NCI-H1436 (cell line): Measurements from ENCODE around the gene IGHMBP2.

Experiments used
- DNase-seq: peaks from one replicate; lab custom pipeline; 2025; lab: John Stamatoyannopoulos, UW

Gene IGHMBP2

DNA sequence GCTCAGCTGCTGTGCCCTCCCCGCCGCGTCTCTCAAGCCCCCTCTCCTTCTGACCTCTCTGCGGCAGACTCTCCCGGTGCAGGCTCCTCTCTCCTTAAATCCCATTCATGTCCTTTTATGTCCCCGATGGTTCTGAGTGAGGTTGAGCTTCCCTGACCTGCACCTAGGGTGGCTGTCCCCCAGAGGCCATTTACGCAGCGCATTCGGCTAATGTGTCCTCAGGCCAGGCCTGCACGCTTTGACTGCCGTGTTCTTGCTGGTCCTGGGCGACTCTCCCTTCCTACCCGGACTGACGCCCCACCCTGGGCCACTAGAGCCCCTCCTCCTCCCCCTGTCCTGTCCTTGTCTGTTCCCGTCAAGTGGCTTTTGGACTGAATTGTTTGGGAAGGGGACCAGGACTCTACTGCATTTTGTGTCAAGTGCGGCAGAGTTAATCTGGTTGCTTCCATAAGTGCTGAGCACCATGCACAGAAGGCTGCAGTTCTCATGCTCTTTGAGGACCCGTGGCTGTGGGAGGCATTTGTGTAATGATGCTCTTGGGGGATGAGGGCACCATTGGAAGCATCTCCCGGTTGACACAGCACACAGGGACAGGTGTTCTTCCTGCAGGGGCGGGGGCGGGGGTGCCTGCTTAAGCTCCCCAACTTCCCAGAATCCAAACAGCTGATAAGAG lies 37.1 kb downstream of the IGHMBP2 start:
- DNase-seq = no peak

DNA sequence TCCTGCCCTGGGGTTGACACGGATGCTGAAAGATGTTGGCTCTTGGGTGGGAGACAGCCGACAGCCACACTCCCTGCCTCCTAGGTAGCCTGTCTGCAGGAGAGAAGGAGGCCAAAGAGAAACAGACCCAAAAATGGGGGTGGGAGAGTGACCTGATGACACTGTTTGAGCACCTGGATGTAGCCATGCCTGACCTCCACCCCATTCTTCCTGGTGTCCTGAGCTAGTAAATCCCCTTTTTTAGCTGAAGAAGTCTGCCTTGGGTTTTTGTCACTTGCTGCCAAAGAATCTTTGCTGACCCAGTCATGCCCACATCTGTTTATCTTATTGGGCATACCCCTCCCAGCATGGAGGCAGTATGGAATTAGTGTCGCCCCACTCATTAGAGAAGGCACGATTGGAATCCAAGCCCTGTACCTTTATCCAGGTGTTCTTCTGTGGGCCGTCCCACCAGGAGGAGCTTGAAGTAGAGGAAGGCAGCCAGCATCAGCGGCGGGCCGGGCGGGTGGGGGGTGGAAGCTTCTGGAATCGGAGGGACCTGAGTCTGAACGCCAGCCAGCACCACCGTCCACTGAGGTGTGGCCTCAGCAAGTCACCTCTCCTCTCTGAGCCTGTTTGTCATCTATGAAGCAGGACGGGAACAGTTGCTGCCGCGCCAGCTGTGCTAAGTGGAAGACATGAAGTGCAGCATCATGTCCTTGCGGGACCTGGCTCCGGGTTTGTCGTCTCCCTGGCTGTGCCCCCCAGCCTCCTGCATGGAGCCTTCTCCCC lies 37.8 kb downstream of the IGHMBP2 start:
- DNase-seq = no peak

DNA sequence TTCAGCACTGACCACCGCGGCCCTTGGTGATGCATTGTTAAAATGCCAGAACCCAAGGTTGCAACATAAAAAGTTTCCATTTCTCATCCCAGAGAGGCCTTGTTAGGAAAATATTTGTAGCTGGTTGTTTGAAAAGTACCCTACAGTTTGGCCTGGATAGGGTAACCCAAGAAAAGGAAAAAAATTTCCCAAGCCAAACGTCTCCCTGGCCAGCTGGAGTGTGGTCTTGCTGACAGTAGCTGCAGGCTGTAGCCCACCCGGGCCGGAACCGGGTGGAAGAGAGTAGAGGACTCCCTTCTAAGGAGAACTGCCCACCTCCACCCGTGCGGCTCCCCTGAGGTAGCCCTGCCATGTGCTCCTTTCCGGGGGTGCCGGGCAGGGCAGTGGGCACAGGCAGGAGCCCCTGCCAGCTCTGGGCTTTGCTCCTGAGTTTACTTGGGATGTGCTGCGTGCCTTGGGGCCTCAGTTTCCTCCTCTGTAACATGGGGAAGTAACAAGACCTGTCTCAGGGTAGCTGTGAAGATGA lies 38.5 kb downstream of the IGHMBP2 start:
- no peak for DNase-seq

DNA sequence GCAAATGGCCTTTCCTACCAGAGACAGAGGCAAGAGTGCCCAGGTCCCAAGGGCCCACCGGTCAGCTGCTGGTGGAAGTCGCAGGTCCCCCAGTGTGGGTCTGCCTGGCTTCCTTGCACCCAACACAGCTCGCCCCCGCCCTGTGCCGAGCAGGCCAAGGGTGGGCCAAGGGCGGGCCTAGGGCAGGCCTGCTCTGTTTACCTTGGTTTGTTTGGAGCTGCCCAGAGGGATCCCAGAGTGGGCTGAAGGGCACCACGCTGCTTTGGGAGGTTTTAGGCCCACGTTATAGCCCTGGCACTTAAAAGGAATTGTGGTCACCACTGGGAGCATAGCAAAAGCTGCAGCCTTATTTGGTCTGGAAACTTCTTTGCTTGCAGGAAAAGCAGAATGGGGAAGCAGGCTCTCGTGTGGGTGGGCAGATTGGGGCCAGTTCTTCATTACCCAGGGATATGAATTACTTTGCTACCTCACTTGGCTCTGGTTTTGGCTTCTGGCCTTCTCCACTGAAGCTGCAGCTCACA lies 39.1 kb downstream of the IGHMBP2 start:
- DNase-seq = no peak

DNA sequence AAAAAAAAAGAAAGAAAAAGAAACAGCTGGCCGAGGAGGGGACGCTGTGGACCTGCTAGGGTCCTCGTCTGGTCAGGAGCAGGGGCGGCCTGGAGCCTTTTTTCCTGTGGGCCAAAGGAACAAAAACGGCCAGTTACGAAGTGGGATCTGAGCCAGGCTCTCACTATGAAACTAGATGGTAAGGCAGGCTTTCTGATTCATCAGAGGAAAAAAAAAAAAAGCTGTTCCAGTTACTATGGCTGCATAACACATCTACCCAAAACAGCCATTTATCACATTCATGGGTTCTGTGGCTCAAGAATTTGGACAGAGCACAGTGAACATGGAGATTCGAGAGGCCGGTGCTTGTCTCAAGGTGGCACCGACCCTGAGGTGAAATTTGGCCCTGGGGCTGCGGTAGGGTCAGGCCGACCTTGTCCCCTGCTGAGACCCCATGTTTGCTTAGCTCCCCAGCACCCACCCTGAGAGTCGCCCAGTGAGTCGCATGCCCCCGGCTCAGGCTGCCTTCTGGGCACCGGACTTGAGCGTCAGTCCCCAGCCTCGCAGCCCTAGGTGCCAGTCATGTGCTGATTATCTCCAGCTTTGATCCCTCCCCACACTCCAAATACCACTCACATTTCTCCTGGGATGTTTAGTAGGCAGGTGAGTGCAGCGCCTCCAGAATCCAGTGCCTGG lies 42.9 kb downstream of the IGHMBP2 start:
- DNase-seq = no peak

DNA sequence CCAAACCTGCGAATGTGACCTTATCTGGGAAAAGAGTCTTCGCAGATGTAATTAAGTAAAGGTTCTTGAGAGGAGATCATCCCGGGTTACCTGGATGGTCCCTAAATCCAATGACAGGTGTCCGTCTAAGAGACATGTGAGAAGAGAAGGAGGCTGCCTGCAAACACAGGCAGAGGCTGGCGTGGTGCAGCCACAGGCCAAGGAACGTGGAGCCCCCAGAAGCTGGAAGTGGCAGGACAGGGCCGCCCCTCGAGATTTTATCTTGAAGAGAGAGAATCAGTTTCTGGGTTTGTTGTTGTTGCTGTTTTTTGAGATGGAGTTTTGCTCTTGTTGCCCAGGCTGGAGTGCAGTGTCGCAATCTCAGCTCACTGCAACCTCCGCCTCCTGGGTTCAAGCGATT lies 43.5 kb downstream of the IGHMBP2 start:
- DNase-seq = no peak

DNA sequence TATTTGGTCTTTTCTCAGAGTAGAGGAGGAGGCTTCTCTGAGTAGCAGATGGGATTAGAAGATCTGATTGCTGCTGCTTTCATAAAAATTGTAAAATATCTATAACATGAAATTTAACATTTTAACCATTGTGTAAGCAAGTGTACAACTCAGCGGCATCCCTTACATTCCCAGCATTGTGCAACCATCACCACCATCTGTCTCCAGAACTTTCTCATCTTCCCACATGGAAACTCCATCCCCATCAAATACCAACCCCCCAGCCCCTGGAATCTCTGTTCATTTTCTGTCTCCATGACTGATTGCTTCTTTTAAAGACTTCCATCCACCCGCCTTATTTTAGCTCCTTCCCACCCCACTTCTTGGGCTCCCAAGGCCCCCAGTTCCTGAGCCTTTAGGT lies 44.8 kb downstream of the IGHMBP2 start:
- DNase-seq = no peak

DNA sequence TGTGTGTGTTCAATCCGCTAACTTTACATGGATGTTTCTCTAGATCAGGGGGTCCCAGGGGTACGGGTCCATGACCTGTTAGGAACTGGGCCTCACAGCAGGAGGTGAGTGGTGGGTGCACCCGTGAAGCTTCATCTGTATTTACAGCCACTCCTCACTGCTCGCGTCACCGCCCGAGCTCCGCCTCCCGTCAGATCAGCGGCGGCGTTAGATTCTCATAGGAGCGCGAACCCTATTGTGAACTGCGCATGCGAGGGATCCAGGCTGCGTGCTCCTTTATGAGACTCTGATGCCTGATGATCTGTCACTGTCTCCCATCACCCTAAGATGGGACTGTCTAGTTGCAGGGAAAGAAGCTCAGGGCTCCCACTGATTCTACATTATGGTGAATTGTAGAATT lies 45.2 kb downstream of the IGHMBP2 start:
- DNase-seq = no peak

DNA sequence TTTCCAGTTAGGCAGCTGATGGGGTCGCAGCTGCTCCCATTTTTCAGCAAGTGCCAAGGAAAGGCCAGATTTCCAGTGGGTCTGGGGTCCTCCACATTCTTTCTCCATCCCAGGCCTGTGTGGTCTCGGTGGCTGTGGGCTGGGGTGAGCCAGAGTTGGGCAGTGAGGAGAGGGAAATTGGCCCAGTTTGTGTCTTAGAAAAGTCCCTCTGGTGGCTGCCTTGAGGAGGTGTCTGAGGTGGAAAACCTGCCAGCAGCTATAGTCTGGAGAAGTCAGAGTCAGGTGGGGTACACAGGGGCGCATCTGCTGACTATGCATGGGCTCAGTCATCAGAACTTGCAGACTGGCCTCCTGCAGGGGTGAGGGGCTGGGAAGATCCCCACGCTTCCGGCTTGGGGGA lies 46.6 kb downstream of the IGHMBP2 start:
- DNase-seq = no peak

DNA sequence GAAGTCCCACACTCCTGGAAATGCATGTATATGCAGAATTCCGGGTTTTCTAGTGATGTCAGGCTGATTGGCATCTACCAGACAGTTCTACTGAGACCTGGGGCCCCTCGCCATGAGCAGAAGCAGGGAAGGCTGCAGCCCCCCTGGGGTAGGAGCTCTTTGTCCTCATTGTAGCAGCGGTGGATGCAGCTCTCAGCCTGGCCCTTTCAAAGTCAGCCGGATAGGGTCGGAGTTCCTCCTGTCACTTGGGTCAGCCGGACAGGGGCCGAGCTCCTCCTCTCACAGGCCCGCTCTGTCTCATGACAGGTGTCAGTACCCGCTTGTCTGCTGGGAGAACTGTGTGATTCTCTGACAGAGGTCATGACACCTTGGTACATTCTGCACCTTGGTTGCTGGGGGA lies 47.1 kb downstream of the IGHMBP2 start:
- DNase-seq = no peak

DNA sequence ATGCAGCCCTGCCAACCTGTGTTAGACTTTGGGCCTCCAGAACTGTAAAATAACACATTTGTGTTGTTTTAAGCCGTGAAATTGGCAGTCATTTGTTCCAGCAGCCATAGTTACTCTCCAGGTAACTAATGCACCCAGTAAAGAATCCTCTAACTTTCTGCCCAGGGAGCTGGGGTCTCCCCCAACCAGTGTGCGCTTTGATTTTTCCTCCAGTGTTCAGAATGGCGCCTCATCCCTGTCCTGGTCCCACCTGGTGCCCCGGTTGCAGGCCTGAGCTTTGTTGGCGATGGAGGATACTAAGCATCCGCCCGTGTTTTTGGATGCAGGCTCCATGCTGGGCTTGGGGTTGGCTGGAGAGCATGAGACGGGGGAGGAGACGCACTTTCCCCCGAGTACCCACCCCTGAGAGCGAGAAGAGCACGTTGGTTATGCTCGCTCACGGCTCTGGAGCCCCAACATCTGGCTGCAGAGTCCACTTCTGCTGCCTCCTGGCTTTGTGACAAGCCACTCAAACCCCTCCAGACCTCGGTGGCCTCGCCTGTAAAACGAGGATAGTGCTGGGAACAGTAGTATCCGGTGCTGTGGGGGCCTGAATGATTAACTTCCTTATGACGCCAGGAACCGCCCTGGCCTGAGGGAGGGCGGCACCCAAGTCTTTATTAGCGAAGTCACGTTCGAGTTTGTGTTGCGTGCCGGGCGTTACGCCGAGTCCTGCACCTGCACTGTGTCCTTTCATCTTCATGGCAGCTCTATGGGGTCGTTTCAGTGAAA lies 51.3 kb downstream of the IGHMBP2 start:
- DNase-seq = no peak

DNA sequence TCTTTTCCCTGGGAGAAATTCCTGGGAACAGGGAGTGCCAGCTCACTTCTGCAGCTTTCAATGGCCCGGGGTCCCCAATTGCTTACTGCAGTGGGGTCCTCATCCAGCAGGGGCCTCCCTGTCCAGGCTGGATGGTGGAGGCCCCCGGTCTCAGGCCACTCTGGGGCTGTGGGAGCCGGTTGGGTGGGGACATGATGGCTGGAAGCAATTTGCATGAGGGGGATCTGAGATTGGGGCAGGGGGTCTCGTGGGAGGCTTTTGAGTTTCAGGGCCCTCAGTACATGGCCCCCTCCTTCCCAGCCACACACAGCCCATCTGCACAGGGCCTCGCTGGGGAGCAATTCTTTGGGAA lies 51.9 kb downstream of the IGHMBP2 start:
- no peak for DNase-seq

DNA sequence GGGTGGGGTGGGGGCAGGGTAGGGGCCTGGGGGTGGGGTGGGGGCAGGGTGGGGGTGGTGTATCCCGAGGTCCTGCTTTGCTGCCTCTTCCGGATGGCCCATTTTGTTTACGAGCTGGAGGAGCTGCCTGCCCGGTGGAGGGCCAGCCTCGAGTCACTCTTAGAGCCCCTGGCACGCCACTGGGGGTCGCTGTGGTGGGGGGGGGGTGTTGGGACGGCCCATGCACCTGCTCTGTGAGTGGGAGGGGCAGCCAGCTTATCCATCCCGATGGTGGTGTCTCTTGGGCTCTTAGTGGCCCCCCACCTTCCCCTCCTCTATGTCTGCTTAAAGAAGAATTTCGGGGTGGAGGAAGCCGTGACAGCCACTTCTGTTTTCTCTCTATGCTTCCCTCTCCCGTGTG lies 52.5 kb downstream of the IGHMBP2 start:
- no peak for DNase-seq

DNA sequence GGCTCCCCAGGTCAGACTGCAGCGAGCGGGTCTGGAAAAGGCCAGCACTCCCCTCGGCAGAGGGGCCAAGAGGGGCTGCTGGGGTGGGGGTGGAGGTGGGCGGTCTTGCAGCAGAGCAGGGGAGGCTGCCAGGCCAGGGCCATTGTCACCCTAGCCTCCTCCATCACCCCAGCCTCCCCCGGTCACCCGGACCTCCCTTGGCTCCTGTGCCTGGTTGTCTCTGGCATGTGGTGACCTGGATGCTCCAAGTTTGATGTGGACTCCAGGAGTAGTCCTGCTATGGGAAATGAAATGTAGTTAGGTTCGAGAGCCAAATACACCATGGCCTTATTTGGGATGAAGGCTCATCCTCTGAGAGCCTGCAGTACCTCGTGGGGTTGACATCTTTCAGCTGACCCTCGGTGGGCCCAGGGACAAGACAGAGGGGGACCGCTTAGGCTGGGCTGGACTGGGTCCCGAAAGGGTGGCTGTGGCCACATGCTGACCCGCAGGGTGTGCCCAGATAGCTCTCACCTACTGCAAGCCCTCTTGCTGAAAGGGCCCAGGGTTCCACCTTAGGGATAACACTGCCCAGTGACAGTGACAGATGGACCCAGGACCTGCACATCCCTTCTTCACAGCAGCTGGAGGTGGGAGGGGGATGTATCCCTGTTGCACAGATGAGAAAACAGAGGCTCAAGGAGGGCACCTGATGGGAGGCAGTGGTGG lies 53.0 kb downstream of the IGHMBP2 start:
- no peak for DNase-seq

DNA sequence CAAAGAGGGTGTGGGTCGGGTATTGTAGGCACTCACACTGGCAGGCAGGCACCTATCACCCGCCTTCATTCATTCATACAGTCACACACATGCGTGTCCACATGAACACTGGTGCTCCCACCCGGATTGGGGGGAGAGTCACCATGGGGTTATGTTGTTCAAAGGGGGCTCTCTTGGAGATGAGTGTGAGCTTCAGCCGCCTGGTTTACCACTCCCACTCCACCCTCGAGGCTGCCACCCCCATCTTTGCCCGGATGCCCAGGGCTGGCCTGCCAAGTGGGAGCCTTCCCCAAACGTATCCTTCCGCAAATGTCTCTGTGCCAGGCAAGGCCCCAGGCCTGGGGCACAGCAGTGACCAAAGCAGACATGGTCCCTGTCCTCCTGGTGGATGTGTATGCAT lies 54.5 kb downstream of the IGHMBP2 start:
- no peak for DNase-seq

DNA sequence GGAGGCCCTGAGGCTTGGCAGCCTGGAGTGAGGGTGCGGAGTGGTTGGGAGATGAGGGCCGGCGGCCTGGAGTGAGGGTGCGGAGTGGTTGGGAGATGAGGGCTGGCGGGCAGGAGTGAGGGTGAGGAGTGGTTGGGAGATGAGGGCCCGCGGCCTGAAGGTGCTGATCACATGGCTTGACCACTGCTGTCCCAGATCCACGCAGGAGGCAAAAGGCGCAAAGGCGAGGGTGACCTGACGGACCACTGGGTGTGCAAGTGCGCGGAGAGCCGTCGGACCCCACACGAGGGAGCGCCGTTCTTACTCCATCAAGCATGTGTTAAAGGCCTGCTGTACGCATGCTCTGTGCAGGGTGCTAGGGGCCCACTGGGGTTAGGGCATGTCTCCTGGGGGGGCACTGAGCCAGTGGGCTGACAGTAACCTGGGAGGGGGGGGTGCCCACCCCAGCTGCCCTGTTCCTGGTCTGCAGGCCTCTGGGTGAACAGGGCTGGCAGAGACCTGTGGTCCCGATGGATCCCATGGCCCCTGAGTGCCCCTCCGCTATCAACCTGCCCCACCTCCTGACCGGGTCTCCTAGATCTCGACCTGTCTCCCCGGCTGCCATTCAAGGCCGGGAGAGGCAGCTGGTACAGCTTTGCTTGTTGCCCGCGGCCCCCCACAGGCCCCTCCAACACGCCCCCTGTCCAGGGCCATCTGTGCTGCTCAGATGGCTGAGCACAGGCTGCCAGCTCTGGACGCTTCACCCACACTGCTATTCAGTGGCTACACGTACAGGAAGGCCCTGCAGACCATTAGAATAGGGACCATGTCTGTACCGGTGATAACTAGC lies 56.0 kb downstream of the IGHMBP2 start:
- DNase-seq = no peak

DNA sequence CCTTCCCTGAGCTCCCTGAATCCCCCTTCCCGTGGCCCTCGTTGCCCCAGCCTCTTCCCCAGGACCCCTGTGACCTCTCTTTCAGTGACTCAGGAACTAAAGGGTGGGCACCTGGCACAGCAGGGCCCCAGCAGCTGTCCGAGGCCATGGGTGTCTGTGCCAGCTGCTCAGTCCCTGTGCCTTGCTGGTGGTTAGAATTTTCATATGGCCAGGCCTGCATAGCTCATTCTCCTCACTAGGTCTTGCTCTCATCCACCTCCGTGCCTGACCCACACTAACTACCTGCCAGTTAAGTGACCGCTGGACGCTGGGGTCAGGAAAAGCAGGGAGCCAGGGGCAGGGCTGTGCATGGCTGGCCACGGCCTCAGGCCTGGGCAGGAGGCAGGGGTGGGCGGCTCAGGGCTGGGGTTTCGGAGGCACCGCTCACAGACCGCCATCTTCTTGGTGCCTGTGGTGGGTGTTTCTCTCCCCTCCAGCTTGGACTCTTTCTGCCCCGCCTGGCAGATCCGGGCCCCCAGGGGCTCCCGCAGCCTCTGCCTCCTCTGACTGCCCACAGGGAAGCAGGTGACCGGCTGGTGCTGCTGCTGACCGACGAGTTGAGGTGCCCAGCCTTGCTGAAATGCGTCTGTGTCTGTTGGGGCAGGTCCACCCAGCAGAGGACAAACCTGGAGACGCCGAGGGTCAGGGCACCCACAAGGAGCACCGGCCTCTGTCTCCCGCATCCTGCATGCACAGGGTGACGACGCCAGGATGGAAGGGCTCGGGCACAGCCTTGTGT lies 56.8 kb downstream of the IGHMBP2 start:
- DNase-seq = no peak

DNA sequence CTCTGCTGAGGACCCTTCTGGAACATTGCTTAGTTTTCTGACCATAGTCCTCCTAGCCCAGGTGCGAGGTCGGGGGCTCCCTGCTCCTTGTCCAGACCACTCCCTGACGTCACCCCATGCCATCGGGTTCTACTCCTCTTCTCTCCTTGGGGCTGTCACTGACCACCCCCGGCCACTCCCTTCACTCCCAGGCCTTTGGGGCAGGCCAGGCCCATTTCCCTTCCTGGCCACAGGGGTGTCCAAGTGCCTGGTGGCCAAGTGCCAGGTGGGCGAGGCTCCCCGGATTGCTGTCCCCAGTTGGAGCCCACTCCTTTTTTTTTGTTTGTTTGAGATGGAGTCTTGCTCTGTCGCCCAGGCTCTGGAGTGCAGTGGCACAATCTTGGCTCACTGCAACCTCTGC lies 57.6 kb downstream of the IGHMBP2 start:
- no peak for DNase-seq

DNA sequence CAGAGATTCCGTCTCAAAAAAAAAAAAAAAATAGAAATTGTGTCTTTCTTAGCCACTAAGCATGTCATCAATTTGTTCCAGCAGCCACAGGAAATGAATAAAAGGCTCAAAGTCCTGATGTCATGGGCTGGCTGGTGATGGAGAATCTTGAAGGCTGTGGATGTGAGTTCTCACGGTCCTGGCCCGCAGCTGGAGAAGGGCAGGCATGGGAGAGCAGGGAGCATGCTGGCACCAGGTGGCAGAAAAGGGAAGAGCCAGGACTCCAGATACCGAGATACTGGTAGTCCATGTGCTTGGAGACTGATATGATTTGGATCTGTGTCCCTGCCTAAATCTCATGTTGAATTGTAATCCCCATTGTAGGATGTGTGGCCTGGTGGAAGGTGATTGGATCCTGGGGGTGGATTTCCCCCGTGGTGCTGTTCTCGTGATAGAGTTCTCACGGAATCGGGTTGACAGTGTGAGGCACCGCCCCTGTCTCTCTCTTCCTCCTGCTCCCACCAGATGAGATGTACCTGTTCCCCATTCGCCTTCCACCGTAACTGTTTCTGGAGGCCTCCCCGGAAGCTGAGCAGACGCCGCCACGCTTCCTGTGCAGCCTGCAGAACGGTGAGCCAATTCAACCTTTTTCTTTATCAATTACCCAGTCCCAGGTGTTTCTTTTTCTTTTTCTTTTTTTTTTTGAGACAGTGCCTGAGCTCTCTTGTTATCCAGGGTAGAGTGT lies 59.0 kb downstream of the IGHMBP2 start:
- no peak for DNase-seq
